Measurements from ENCODE around the gene MKNK1.

DNA sequence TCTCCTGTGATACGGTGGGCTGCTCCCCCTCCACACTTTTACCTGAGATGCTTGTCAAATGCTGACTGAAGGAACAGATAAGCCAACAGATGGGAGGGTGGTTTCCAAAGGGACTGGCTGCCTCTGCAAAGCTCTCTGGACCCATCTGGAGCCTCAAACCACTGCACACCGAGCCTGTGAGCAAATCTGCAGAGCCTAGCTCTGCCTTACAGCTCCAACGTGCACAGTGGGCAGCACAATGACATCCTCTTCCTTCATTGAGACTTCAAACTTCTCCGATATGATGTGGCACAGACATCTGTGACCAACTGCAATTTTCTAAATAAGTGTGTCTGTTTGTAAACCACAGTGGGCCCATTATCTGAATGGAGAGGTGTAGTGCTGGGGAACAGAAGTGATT is 26.4 kb downstream of the MKNK1 start:
- TF ChIP-seq, protein P1, sequence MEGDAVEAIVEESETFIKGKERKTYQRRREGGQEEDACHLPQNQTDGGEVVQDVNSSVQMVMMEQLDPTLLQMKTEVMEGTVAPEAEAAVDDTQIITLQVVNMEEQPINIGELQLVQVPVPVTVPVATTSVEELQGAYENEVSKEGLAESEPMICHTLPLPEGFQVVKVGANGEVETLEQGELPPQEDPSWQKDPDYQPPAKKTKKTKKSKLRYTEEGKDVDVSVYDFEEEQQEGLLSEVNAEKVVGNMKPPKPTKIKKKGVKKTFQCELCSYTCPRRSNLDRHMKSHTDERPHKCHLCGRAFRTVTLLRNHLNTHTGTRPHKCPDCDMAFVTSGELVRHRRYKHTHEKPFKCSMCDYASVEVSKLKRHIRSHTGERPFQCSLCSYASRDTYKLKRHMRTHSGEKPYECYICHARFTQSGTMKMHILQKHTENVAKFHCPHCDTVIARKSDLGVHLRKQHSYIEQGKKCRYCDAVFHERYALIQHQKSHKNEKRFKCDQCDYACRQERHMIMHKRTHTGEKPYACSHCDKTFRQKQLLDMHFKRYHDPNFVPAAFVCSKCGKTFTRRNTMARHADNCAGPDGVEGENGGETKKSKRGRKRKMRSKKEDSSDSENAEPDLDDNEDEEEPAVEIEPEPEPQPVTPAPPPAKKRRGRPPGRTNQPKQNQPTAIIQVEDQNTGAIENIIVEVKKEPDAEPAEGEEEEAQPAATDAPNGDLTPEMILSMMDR (optimal IDR thresholded peaks at IDR 0.05 in 1 of 3, IDR thresholded peaks at IDR 0.05 in 1 of 3, conservative IDR thresholded peaks at IDR 0.05 in 1 of 3; ENCODE audit: extremely low read depth in 1 of 3, insufficient read depth in 2 of 3, low read length in 3 of 3), result no peak
- no peak for TF ChIP-seq EZH2 (IDR thresholded peaks at IDR 0.05; ENCODE audit: low read length)
